ENCODE measurements around the gene COPG2. TPM values are rescaled to one million over a fixed set of nuclear protein-coding genes. Genes with fewer than 3 reads are reported as not detected.
"Not testable (repeated sequence)": the region's sequence is repeated elsewhere in the genome, so short reads cannot be mapped to it uniquely, and the experiment has no call there.

COPG2 gene
- total RNA-seq, 1 donor = 47.9 TPM

- DNase-seq (ENCODE audit: low read depth) = peak; percentile 28
- TF ChIP-seq, protein P1, sequence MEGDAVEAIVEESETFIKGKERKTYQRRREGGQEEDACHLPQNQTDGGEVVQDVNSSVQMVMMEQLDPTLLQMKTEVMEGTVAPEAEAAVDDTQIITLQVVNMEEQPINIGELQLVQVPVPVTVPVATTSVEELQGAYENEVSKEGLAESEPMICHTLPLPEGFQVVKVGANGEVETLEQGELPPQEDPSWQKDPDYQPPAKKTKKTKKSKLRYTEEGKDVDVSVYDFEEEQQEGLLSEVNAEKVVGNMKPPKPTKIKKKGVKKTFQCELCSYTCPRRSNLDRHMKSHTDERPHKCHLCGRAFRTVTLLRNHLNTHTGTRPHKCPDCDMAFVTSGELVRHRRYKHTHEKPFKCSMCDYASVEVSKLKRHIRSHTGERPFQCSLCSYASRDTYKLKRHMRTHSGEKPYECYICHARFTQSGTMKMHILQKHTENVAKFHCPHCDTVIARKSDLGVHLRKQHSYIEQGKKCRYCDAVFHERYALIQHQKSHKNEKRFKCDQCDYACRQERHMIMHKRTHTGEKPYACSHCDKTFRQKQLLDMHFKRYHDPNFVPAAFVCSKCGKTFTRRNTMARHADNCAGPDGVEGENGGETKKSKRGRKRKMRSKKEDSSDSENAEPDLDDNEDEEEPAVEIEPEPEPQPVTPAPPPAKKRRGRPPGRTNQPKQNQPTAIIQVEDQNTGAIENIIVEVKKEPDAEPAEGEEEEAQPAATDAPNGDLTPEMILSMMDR (IDR thresholded peaks at IDR 0.05; ENCODE audit: insufficient read depth, low read depth, low read length) = no peak
- H3K4me3 ChIP-seq (ENCODE audit: low read depth, low read length) = no peak overlapping the region
Measured at GRCh38 chr7:130554481-130554880, 114.1 kb downstream of the COPG2 start.

DNA sequence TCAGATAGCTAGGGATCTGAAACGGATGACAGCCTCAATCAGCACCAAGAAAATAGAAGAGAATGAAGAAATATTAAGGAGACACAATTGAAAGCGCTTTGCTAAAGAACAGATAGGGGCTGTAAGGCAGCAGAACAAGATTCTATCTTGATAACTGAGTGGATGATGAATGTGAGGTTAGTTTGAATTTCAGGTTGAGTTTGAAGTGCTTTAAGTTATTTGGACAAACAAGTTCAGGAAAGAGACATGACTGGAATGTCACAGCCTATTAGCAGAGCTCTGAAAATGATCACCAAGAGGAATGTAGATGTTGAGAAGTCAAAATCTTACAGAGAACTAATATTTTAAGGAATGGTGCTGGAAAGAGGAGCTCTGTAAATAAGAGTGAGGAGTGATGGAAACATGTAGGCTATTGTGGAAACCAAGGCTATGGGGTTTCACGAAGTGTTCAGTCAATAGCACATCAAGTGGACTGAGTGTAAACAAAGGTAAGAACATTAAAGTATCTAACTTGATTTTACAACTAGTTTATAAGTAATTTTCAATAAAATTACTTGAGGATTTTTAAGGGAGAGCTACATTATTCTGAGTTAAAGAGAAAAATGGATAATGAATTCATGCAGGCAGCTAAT is 115.0 kb downstream of the COPG2 start:
- TF ChIP-seq, protein P1 (IDR thresholded peaks at IDR 0.05; ENCODE audit: insufficient read depth, low read depth, low read length) = no peak
- no peak overlapping the region for H3K4me3 ChIP-seq (ENCODE audit: low read depth, low read length)
- DNase-seq (ENCODE audit: low read depth) = no peak

- DNase-seq (ENCODE audit: low read depth) = no peak
- H3K4me3 ChIP-seq (ENCODE audit: low read depth, low read length) = no peak overlapping the region
- TF ChIP-seq, protein P1 (IDR thresholded peaks at IDR 0.05; ENCODE audit: insufficient read depth, low read depth, low read length) = no peak
Measured at GRCh38 chr7:130544356-130544755, 124.2 kb downstream of the COPG2 start.

DNA sequence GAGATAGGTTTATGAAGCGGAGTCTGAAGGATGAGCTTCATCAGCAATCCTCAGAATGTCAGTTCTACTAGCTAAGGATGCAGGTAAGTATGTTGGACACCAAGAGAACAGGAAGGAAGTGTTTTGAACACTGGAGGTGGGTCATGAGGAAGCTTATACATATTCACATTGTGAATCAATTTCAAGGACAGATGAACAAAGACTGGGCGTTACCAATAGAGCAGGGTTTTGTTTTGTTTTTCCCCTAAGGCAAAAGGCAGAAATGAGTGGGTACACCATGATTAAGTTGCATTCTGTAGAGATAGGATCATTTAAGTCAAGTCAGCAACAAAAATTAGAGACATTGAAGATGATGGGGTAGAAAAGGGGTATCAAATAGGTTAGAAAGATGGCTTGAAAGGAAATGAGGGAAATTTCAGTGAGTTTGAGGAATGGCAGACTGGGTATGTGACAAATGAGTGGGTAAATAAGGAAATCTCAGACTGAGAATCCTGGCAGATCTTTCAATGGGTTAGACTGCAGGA is 125.0 kb downstream of the COPG2 start:
- no peak for DNase-seq (ENCODE audit: low read depth)
- no peak overlapping the region for H3K4me3 ChIP-seq (ENCODE audit: low read depth, low read length)
- TF ChIP-seq, protein P1 (IDR thresholded peaks at IDR 0.05; ENCODE audit: insufficient read depth, low read depth, low read length) = no peak

- not testable (repeated sequence) for H3K4me3 ChIP-seq (ENCODE audit: low read depth, low read length); DNase-seq (ENCODE audit: low read depth)
Measured at GRCh38 chr7:130542297-130542696, 126.3 kb downstream of the COPG2 start.

DNA sequence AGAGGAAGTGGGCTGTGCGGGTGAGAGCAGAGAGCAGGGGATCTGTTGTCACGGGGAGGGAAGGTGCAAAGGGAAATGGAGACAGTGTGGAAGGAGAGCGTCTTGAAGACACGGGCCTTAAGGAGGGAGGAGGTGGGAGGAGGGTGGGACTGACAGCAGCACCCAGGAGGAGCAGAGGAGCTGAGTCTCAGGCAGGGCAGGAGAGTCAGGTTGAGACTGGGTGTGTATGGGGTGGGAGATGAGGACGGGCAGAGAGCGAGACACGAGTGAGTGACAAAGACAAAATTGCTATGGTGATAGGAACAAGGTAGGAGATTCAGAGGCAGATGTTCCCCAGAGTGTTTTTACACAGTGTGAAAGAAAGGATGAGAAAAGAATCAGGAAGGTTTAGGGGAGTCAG is 127.3 kb downstream of the COPG2 start:
- H3K4me3 ChIP-seq (ENCODE audit: low read depth, low read length); DNase-seq (ENCODE audit: low read depth): not testable (repeated sequence)

- not testable (repeated sequence) for H3K4me3 ChIP-seq (ENCODE audit: low read depth, low read length); DNase-seq (ENCODE audit: low read depth)
Measured at GRCh38 chr7:130537894-130538293, 130.7 kb downstream of the COPG2 start.

DNA sequence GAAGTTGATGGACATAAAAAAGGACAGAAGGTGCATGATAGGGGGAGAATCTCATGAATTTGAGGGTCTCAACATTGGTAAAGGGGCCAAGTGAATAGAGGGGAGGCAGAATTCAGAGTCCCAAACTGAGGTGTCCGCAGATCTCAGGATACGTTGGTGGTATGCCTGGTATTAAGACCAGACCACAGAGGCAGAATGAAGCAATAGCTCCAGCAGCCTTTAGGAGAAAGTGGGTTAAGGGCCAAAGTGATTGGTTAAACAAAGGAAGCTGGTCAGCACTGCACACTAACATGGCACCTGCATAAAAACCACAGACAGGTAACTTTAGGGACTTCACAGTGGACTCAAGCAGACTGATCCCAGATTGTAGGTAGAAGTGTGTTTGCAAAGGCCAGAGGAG is 139.1 kb downstream of the COPG2 start:
- no peak overlapping the region for H3K4me3 ChIP-seq (ENCODE audit: low read depth, low read length)
- peak; percentile 33 for DNase-seq (ENCODE audit: low read depth)
- TF ChIP-seq, protein P1 (IDR thresholded peaks at IDR 0.05; ENCODE audit: insufficient read depth, low read depth, low read length) = no peak

GRCh38 chr7:130527752-130528355 is 140.7 kb downstream of the COPG2 start:
- not testable (repeated sequence) for H3K4me3 ChIP-seq (ENCODE audit: low read depth, low read length); DNase-seq (ENCODE audit: low read depth)
